ENCODE data around the gene CCDC146.
"Not testable (repeated sequence)": the region's sequence is repeated elsewhere in the genome, so short reads cannot be mapped to it uniquely, and the experiment has no call there.

Gene CCDC146

DNA sequence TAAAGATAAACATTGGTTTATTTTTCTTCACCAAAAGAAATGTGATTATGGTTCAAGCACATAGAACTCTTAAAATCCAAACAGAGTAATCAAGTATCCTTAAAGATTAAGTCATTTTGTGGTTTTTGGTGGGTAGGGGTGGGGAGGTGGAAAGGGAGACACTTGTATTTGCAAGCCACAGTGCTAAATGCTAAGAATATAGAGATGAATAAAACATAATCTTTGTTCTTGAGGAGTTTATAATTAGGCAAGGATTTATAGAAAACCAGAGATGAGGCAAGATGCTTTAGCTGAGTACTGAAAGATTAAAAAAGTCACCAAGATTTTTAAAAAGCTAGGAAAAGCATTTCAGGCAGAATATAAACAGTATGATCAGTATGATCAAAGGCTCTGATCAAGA, 19.7 kb upstream of the CCDC146 start:
- H3K4me1 ChIP-seq (ENCODE audit: control insufficient read depth in 5 of 5, insufficient read depth in 5 of 5, low read length in 5 of 5); H3K4me3 ChIP-seq (ENCODE audit: low read depth in 1 of 5, low read length in 5 of 5); H3K9ac ChIP-seq (ENCODE audit: low read length in 5 of 5); H3K9me3 ChIP-seq (ENCODE audit: control insufficient read depth in 5 of 5, low read length in 5 of 5); H3K36me3 ChIP-seq (ENCODE audit: control insufficient read depth in 5 of 5, insufficient read depth in 5 of 5, low read length in 5 of 5); H3K27ac ChIP-seq (ENCODE audit: low read depth, low read length); H3K27me3 ChIP-seq (ENCODE audit: control insufficient read depth in 5 of 5, insufficient read depth in 4 of 5, low read length in 5 of 5): not testable (repeated sequence)

DNA sequence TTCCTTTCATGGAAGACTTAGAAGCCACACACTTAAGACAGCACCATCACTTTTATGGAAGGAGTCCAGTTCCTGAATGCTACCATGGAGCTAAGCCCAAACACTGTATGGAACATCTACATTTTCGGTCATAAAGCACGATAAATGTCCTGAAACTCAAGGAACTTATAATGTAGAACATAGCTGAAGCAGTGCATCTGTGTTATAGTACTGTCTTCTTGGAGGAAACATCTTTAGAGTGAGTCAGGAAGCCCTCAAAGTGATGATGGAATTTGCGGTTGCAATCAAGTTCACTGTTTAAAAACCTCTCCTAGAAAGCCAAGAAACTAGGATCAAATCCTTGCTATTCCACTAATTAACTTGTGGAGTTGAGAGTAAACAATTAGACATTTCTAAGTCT, 16.5 kb upstream of the CCDC146 start:
- not testable (repeated sequence) for H3K4me1 ChIP-seq (ENCODE audit: control insufficient read depth in 5 of 5, insufficient read depth in 5 of 5, low read length in 5 of 5); H3K27me3 ChIP-seq (ENCODE audit: control insufficient read depth in 5 of 5, insufficient read depth in 4 of 5, low read length in 5 of 5); H3K27ac ChIP-seq (ENCODE audit: low read depth, low read length); H3K36me3 ChIP-seq (ENCODE audit: control insufficient read depth in 5 of 5, insufficient read depth in 5 of 5, low read length in 5 of 5); H3K9me3 ChIP-seq (ENCODE audit: control insufficient read depth in 5 of 5, low read length in 5 of 5); H3K4me3 ChIP-seq (ENCODE audit: low read depth in 1 of 5, low read length in 5 of 5); H3K9ac ChIP-seq (ENCODE audit: low read length in 5 of 5)

DNA sequence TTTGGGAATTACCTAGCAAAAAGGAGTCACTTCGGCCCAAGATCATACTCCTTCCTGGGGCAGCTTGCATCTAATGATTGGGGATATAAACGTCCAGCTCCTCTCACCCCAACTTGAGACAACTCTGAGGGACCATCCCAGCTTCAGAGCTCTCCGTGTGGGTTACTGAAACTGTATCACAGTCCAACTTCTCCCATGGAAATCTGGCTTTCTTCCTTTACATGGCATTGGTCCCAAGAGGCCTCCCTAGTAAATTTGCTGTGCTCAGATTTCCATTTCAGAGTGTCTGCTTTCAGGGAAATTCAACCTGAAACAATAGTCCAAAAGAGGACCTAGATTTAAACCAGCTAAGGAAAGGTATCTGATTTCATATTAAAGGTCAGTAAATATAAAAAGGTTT, 14.8 kb upstream of the CCDC146 start:
- H3K4me1 ChIP-seq (ENCODE audit: control insufficient read depth in 5 of 5, insufficient read depth in 5 of 5, low read length in 5 of 5); H3K9ac ChIP-seq (ENCODE audit: low read length in 5 of 5); H3K4me3 ChIP-seq (ENCODE audit: low read depth in 1 of 5, low read length in 5 of 5); H3K27me3 ChIP-seq (ENCODE audit: control insufficient read depth in 5 of 5, insufficient read depth in 4 of 5, low read length in 5 of 5); H3K36me3 ChIP-seq (ENCODE audit: control insufficient read depth in 5 of 5, insufficient read depth in 5 of 5, low read length in 5 of 5); H3K27ac ChIP-seq (ENCODE audit: low read depth, low read length); H3K9me3 ChIP-seq (ENCODE audit: control insufficient read depth in 5 of 5, low read length in 5 of 5): not testable (repeated sequence)

DNA sequence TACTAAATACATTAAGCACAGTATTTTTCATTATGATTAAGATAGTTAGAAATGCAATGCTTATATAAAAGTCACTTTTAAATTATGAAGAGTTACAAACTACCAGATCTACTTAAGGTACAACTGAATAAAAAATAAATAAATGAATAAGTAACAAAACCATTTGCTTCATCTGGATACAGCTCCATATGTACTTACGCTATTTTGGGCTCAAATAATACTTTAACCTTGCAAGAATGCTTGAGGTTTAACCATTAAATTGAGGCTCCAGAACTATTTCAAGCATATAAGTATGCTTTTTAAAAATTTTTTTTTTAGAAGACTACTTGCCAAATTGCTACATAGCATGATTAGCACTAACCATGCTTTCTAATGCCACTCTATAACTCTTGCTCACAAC, 14.1 kb upstream of the CCDC146 start:
- not testable (repeated sequence) for H3K4me3 ChIP-seq (ENCODE audit: low read depth in 1 of 5, low read length in 5 of 5); H3K9me3 ChIP-seq (ENCODE audit: control insufficient read depth in 5 of 5, low read length in 5 of 5); H3K4me1 ChIP-seq (ENCODE audit: control insufficient read depth in 5 of 5, insufficient read depth in 5 of 5, low read length in 5 of 5); H3K36me3 ChIP-seq (ENCODE audit: control insufficient read depth in 5 of 5, insufficient read depth in 5 of 5, low read length in 5 of 5); H3K9ac ChIP-seq (ENCODE audit: low read length in 5 of 5); H3K27me3 ChIP-seq (ENCODE audit: control insufficient read depth in 5 of 5, insufficient read depth in 4 of 5, low read length in 5 of 5); H3K27ac ChIP-seq (ENCODE audit: low read depth, low read length)

DNA sequence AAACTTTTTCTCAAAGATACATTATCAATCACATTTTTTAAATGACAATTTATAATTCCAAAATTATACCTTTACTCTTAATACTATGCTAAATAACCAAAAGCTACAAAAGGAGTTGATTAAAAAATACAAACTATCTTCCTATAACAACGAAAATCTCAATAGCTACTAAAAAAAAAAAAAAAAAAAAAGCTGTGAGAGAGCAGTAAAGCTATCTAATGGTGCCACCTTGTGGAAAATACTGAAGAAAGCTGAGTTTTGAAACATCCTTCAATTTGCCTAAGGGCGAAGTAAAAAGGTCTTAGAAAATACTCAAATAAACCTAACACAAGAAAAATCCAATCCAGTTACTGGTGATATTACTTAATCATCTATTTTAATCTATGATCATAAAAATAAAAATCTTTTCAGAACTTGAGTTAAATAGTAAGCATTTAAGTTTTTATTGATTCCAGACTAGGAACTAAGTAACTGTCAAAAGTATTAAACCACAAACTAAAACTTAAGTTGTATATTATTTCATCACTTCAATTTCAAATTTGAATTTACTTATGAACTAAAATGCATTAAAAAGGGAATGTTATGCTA, 9.6 kb upstream of the CCDC146 start:
- not testable (repeated sequence) for H3K36me3 ChIP-seq (ENCODE audit: control insufficient read depth in 5 of 5, insufficient read depth in 5 of 5, low read length in 5 of 5); H3K4me1 ChIP-seq (ENCODE audit: control insufficient read depth in 5 of 5, insufficient read depth in 5 of 5, low read length in 5 of 5); H3K4me3 ChIP-seq (ENCODE audit: low read depth in 1 of 5, low read length in 5 of 5); H3K27me3 ChIP-seq (ENCODE audit: control insufficient read depth in 5 of 5, insufficient read depth in 4 of 5, low read length in 5 of 5); H3K9ac ChIP-seq (ENCODE audit: low read length in 5 of 5); H3K27ac ChIP-seq (ENCODE audit: low read depth, low read length); H3K9me3 ChIP-seq (ENCODE audit: control insufficient read depth in 5 of 5, low read length in 5 of 5)

DNA sequence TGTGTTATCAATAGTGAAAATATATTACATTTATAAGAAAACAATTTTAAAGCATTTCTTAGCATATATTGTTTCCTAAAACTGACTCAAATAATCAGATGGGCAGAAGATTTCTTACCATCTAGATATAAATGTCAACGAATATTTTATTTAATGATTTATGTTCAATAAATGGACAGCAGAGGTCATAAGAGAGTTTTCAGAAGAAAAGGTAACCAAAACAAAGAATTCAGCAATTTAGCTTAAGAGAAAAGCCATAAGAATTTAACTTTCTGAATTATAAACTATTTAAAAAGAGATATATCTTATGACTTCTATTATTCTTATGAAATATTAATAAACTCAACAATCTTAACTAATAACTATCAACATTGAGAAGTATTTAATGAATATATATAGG, 3.1 kb downstream of the CCDC146 start:
- H3K4me1 ChIP-seq (ENCODE audit: control insufficient read depth in 5 of 5, insufficient read depth in 5 of 5, low read length in 5 of 5) = peaks cover 2 to 25% (median 17%) of the 10 kb centered on the region in 5 donors
- not testable (repeated sequence) for H3K27me3 ChIP-seq (ENCODE audit: control insufficient read depth in 5 of 5, insufficient read depth in 4 of 5, low read length in 5 of 5); H3K9me3 ChIP-seq (ENCODE audit: control insufficient read depth in 5 of 5, low read length in 5 of 5); H3K36me3 ChIP-seq (ENCODE audit: control insufficient read depth in 5 of 5, insufficient read depth in 5 of 5, low read length in 5 of 5); H3K9ac ChIP-seq (ENCODE audit: low read length in 5 of 5); H3K4me3 ChIP-seq (ENCODE audit: low read depth in 1 of 5, low read length in 5 of 5); H3K27ac ChIP-seq (ENCODE audit: low read depth, low read length)

GRCh38 chr7:77127009-77127408, 4.6 kb downstream of the CCDC146 start:
- not testable (repeated sequence) for H3K9me3 ChIP-seq (ENCODE audit: control insufficient read depth in 5 of 5, low read length in 5 of 5); H3K9ac ChIP-seq (ENCODE audit: low read length in 5 of 5); H3K36me3 ChIP-seq (ENCODE audit: control insufficient read depth in 5 of 5, insufficient read depth in 5 of 5, low read length in 5 of 5); H3K27ac ChIP-seq (ENCODE audit: low read depth, low read length); H3K27me3 ChIP-seq (ENCODE audit: control insufficient read depth in 5 of 5, insufficient read depth in 4 of 5, low read length in 5 of 5); H3K4me3 ChIP-seq (ENCODE audit: low read depth in 1 of 5, low read length in 5 of 5)
- H3K4me1 ChIP-seq (ENCODE audit: control insufficient read depth in 5 of 5, insufficient read depth in 5 of 5, low read length in 5 of 5) = peaks cover 2 to 17% (median 11%) of the 10 kb centered on the region in 5 donors

DNA sequence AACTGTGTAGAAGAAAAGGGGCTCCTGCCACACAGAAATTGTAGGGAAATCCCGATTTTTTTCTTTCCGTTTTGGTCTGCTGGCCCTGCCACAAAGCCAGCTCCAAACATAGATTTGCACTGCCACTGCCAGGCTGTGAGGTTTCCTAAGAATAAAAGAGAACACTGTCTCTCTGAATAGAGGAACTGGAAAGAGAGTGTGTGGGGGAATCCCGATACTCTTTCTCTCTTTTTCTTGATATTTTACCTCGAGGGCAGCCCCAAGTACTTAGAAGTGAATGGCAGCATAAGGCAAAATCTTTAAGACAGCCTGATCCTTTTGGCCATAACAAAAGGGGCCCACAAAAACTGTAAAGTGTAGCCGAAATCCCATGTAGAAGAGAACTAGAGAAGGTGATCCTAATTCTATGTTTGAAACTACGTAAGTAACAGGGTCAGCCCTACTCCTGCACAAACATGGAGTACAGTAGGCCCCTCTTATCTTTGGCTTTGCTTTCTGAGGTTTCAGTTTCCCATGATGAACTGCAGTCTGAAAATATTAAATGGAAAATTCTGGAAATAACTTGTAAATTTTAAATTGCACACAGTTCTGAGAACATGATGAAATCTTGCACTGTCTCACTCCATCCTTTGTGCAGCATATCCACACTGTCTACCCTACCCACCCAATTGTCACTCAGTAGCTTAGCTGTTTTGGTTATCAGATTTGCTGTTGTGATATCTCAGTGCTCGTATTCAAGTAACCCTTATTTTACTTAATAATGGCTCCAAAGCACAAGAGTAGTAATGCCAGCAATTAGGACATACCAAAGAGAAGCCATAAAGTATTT, 6.4 kb downstream of the CCDC146 start:
- Histone ChIP-seq H3K9ac (ENCODE audit: low read length in 5 of 5) (peak overlapping the region in 2 of 5 donors; percentile 51 to 68), H3K4me1 (ENCODE audit: control insufficient read depth in 5 of 5, insufficient read depth in 5 of 5, low read length in 5 of 5) (peaks cover 0 to 11% (median 6%) of the 10 kb centered on the region in 5 donors)
- H3K4me3 ChIP-seq (ENCODE audit: low read depth in 1 of 5, low read length in 5 of 5); H3K27ac ChIP-seq (ENCODE audit: low read depth, low read length); H3K27me3 ChIP-seq (ENCODE audit: control insufficient read depth in 5 of 5, insufficient read depth in 4 of 5, low read length in 5 of 5); H3K36me3 ChIP-seq (ENCODE audit: control insufficient read depth in 5 of 5, insufficient read depth in 5 of 5, low read length in 5 of 5); H3K9me3 ChIP-seq (ENCODE audit: control insufficient read depth in 5 of 5, low read length in 5 of 5): not testable (repeated sequence)

- H3K36me3 ChIP-seq (ENCODE audit: control insufficient read depth in 5 of 5, insufficient read depth in 5 of 5, low read length in 5 of 5); H3K4me3 ChIP-seq (ENCODE audit: low read depth in 1 of 5, low read length in 5 of 5); H3K27me3 ChIP-seq (ENCODE audit: control insufficient read depth in 5 of 5, insufficient read depth in 4 of 5, low read length in 5 of 5); H3K27ac ChIP-seq (ENCODE audit: low read depth, low read length); H3K9ac ChIP-seq (ENCODE audit: low read length in 5 of 5); H3K9me3 ChIP-seq (ENCODE audit: control insufficient read depth in 5 of 5, low read length in 5 of 5); H3K4me1 ChIP-seq (ENCODE audit: control insufficient read depth in 5 of 5, insufficient read depth in 5 of 5, low read length in 5 of 5): not testable (repeated sequence)
These were observed 9.4 kb downstream of the CCDC146 start for GRCh38 chr7:77131781-77132180.

DNA sequence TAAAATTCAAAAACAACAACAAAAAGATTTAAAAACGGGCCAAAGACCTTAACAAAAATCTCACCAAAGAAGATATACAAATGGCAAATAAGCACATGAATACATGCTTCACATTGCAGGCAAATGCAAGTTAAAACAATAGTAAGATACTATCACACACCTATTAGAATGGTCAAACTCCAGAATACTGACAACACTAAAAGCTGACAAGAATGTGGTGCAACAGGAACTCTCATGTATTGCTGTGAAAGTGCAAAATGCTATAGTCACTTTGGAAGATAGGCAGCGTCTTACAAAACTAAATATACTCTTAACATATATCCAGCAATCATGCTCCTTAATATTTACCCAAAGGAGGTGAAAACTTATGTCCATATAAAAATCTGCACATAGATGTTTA, 16.3 kb downstream of the CCDC146 start:
- not testable (repeated sequence) for H3K4me1 ChIP-seq (ENCODE audit: control insufficient read depth in 5 of 5, insufficient read depth in 5 of 5, low read length in 5 of 5); H3K36me3 ChIP-seq (ENCODE audit: control insufficient read depth in 5 of 5, insufficient read depth in 5 of 5, low read length in 5 of 5); H3K9ac ChIP-seq (ENCODE audit: low read length in 5 of 5); H3K27me3 ChIP-seq (ENCODE audit: control insufficient read depth in 5 of 5, insufficient read depth in 4 of 5, low read length in 5 of 5); H3K4me3 ChIP-seq (ENCODE audit: low read depth in 1 of 5, low read length in 5 of 5); H3K27ac ChIP-seq (ENCODE audit: low read depth, low read length); H3K9me3 ChIP-seq (ENCODE audit: control insufficient read depth in 5 of 5, low read length in 5 of 5)

Measured in subcutaneous abdominal adipose tissue (tissue), 5 donors.